Right renal pelvis (tissue), 4 donors: ENCODE results near the gene DRAXIN. TPM values are rescaled to one million over a fixed set of nuclear protein-coding genes. Genes with fewer than 3 reads are reported as not detected.

Experiments used
- DNase-seq, 4 donors: peaks; one replicate each; pipeline ENCODE4 v3.0.0-alpha.2; 2013; ENCODE audit warnings: low read depth in 4 of 4, low spot score in 3 of 4, missing footprints in 1 of 4
- polyA plus RNA-seq, 4 donors: library from polyadenylated mRNA; unstranded; fragments of 120-200 nt; gene quantifications; one replicate each; pipeline ENCODE4 v1.2.1, GENCODE V29; 2013; ENCODE audit not compliant: insufficient read length in 4 of 4

Gene DRAXIN
- polyA plus RNA-seq, 4 donors = 1.00 to 1.3 (median 1.1) TPM

DNA sequence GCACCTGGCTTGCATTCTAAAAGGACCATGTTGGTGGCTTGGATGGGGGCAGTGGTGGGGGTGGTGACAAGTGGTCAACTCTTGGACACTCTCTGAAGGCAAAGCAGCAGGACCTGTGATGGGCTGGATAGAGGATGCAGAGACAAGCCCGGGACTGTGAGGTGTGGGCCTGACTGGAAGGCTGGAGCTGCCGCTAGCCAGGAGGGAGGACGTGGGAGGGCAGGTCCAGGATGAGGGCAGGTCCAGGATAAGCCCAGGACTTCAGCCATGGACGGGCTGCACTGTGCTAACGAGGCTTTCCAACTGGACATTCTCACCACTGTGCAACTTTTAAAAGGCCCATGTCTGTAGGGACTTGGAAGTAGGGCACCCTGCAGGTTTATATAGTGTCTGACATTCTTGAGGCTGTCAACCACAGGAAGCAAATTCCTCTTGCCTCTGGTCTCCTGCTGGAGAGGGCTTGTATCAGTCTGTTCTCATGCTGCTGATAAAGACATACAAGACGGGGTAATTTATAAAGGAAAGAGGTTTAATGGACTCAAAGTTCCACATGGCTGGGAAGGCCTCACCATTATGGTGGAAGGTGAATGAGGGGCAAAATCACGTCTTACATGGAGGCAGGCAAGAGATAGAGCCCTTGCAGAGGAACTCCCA, 62.2 kb downstream of the DRAXIN start:
- no peak for DNase-seq

DNA sequence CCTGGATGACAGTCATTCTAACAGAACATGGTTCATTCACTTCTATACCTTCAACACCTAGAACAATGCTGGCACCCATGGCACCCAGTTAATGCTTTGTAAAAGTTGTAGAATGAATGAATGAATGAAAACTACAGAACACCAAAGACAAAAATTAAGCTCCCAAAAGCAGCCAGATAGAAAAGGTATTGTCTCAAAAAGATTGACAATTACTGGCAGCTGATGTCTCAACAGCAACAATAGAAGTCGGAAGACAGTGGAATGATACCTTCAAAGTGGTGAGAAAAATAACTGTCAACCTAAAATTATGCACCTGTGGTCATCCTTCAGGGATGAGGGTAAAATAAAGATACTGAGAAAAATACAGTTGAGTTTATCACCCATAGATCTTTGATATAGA, 65.5 kb downstream of the DRAXIN start:
- DNase-seq = no peak

GRCh38 chr1:11759791-11760190, 68.3 kb downstream of the DRAXIN start:
- no peak for DNase-seq

GRCh38 chr1:11761285-11761684, 69.8 kb downstream of the DRAXIN start:
- DNase-seq = no peak

GRCh38 chr1:11761988-11762406, 70.5 kb downstream of the DRAXIN start, which contains the start of gene C1orf167:
TSS of gene C1orf167 (plus strand) at chr1:11762193. CDS start at chr1:11764401, 2,208 bp downstream.
- no peak for DNase-seq

DNA sequence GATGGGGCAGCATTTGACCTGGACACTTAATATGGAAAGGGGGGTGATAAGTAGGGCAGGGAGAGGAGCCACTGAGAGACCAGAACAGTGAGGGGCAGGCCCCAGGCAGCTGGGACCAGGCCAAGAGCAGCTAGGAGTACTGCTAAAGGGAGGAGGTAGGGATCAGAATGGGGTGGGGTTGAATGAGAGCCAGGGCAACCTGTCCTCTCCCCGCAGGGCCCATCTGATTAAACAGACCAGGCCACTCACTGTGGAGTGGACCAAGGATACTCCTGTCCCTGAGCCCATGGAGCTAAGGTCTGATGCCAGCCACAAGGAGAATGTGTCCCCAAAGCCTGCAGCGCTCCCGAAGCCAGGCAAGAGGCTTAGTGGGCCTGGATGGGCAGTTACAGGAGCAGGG, 72.6 kb downstream of the DRAXIN start:
- no peak for DNase-seq

- DNase-seq = no peak
Observed at GRCh38 chr1:11764519-11764918, 73.0 kb downstream of the DRAXIN start.

DNA sequence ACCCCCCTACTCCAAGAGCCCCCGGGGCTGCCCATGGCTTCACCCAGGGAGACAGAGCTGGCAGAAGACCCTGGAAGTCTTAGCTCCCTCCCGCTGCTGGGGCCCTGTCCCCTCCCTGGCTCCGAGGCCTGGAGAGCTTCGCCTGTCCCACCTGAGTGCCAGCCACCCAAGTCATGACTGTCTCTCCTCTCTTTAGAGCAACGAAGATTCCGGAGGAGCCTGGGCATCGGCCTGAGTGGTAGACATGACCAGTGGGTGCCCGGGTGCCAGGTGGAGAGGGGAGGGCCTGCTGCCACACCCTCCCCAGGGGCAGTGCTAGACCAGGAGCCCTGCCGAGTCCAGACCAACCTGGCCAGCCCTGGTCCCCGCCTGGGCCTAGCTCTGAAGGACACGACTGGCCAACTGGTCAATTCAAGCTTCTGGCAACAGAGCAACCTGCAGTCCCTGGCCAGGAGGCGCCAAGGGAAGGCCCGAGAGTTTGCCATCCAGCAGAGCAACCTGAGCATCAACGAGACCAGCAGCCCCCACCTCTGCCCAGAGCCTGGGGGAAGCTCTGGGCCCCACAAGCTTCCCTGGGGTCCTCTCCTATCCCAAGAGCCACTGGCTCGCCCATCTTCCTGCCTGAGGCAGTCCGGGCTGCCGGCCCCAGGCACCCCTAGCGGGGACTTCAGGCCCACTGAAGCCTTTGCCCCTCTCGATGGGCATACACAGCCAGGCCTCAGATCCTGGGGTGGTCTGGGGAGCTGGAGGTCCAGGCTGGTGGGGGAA, 74.3 kb downstream of the DRAXIN start:
- DNase-seq = no peak

DNA sequence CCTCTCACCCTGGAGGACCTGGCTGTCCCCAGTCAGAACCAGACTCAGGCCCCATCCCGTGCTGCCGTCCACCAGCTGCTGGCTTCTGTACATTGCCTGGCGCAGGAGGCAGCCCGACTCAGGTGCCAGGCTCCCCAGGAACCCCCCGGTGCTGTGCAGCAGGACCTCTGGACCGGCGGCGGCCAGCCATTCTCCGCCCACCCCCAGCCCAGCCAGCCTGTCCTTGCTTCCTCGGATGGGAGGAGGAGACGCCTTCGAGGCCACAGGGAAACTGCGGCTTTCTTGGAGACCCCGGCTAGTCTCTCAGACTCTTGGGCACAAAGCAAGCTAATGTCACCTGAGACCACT, 74.9 kb downstream of the DRAXIN start:
- DNase-seq = no peak

DNA sequence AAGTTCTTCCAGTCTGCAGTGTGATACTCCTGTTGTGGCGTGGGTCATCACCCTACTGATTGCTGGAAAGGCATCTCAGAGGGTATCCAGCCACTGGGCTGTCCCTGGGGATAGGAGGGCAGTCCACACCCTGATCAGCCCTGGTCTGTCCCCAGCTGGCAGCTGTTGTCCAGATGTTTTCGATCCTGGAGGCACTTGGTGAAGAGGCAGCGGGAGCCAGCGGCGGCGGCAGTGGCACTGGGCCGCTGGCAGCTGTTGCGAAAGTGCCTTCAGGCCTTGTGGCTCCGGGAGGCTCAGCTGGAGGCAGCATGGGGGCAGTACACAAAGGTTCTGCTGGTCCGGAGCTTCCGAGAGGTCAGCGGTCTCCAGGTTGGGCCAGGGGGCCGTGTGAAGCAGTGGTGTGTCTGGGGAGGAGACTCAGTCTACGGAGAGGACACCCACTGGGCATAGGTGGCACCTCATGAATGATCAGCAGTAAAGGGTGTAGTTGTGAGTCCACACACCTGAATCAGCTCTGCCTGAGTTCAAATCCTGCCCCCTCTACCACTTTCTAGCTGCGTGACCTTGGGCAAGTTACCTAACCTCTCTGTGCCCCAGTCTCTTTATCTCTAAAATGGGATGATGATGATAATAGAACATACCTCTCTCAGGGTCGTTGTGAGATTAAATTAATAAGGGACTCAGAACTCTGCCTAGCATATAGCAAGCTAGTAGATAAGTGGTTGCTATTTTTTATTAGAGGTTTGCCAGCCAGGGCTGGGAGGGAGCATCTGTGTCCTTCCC, 76.6 kb downstream of the DRAXIN start:
- DNase-seq = no peak

GRCh38 chr1:11768821-11769220, 77.3 kb downstream of the DRAXIN start:
- DNase-seq = no peak

GRCh38 chr1:11769274-11769673, 77.8 kb downstream of the DRAXIN start:
- no peak for DNase-seq

DNA sequence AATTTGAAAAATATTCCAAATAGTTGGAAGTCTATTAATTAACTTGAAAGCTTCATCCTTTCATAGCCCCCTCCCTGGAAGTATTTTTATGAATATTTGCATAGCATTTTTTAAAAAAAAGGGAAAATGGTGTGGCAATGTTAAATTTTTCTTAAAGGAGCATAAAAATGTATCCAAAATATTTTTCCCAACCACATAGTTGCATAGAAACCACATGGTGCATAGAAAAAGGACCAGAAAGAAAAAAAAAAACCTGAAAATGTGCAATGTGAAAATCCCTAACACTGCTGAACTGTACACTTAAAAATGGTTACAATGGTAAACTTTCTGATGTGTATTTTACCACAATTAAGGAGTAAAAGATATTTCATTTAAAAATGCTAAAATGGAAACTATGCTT, 78.5 kb downstream of the DRAXIN start:
- DNase-seq = no peak

DNA sequence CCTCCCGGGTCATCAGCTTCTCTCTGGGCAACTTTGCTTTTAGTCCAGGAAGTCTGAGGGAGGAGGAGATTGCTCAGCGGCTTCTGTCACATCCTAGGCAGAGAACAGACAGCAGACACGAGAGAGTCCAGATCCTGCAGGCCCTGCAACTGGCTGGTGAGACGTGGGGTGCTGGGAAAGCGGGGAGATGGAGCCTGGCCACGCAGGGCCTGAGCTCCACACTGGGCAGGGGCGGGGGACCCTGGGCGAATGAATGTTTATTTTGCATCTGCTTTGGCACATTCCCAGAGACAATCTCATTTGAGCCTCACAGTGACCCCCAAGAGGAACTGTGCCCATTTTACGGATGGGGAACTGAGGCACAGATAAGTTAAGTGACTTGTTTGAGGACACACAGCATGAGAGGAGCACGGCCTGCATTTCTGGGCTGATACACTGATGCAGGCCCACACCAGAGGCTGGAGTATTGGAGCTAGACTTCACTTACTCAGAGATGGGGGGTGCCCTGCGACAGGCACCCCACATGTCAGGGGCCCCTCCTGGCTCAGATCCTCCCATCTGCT, 80.1 kb downstream of the DRAXIN start:
- DNase-seq = no peak

DNA sequence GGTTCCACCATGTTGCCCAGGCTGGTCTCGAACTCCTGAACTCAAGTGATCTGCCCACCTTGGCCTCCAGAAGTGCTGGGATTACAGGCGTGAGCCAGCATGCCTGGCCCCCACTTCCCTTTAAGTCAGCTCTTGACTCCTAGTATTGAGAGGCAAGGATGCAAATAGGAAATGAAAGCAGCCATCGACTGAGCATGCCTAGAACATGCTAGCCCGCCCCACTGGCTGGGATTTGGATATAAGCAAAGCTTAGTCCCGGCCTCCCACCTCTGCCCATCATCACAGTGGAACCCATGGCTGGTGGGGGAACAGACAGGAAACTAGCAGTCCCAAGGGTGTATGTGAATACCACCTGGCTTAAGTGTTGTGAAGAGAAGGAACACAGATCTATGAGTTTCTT, 80.9 kb downstream of the DRAXIN start:
- DNase-seq = no peak

GRCh38 chr1:11774753-11775152, 83.2 kb downstream of the DRAXIN start:
- no peak for DNase-seq

Other genes with a start within 250 kb of the DRAXIN start
- gene DISP3, start 212.6 kb upstream of the DRAXIN start, polyA plus RNA-seq = 1 to 10 TPM in 2 of 4 donors, under 1 TPM in 2; 0.80 to 1.8 (median 1.2) TPM
- 1 to 10 TPM in 3 of 4 donors, under 1 TPM in 1; 0.98 to 2.0 (median 1.1) TPM for gene FBXO2, start 37.3 kb upstream of the DRAXIN start, polyA plus RNA-seq
- gene FBXO44, start 36.8 kb upstream of the DRAXIN start, polyA plus RNA-seq = 10 to 100 TPM; 15.5 to 19.6 (median 15.9) TPM
- gene FBXO6, start 27.5 kb upstream of the DRAXIN start, polyA plus RNA-seq = 1 to 10 TPM; 3.6 to 7.2 (median 4.7) TPM
- 10 to 100 TPM; 40.4 to 55.5 (median 45.4) TPM for gene MAD2L2, start 10.6 kb upstream of the DRAXIN start, polyA plus RNA-seq
- gene AGTRAP, start 44.4 kb downstream of the DRAXIN start, polyA plus RNA-seq = 10 to 100 TPM; 43.2 to 61.6 (median 44.4) TPM
- gene C1orf167, start 70.5 kb downstream of the DRAXIN start, polyA plus RNA-seq = under 1 TPM in 3 of 4 donors, not detected in 1; 0.27 to 0.65 (median 0.37) TPM
- gene MTHFR, start 114.3 kb downstream of the DRAXIN start, polyA plus RNA-seq = 10 to 100 TPM; 17.1 to 18.9 (median 18.4) TPM
- gene CLCN6, start 114.5 kb downstream of the DRAXIN start, polyA plus RNA-seq = 10 to 100 TPM; 15.5 to 20.1 (median 16.6) TPM
- under 1 TPM in 3 of 4 donors, not detected in 1; 0.22 to 0.44 (median 0.24) TPM for gene NPPA, start 156.1 kb downstream of the DRAXIN start, polyA plus RNA-seq
- under 1 TPM in 1 of 4 donors, not detected in 3; 0.10 TPM for gene NPPB, start 167.2 kb downstream of the DRAXIN start, polyA plus RNA-seq
- gene KIAA2013, start 234.7 kb downstream of the DRAXIN start, polyA plus RNA-seq = 10 to 100 TPM; 39.6 to 55.3 (median 43.2) TPM
- 100 to 1,000 TPM in 1 of 4 donors, 10 to 100 TPM in 3; 93.5 to 117 (median 96.5) TPM for gene PLOD1, start 243.0 kb downstream of the DRAXIN start, polyA plus RNA-seq